ENCODE results near the gene SUPT20H. TPM values are rescaled to one million over a fixed set of nuclear protein-coding genes. Genes with fewer than 3 reads are reported as not detected.
A peak's percentile ranks its signal among the peaks of the same experiment; 100 is the strongest.

SUPT20H gene
- total RNA-seq (2014; rRNA removed; shearing (Covaris generic)) (67.5 and 68.7 TPM in 2 replicates), polyA plus RNA-seq (2016; fragmentation: Nextera tagmentation; extraction: Ambion mirVana) (90.2 and 98.2 TPM in 2 replicates)
- long read RNA-seq, partial matches to known transcripts = 2 of 20 reads
- long read RNA-seq, other reads (novel, unspliced or antisense) = 14 of 20 reads

DNA sequence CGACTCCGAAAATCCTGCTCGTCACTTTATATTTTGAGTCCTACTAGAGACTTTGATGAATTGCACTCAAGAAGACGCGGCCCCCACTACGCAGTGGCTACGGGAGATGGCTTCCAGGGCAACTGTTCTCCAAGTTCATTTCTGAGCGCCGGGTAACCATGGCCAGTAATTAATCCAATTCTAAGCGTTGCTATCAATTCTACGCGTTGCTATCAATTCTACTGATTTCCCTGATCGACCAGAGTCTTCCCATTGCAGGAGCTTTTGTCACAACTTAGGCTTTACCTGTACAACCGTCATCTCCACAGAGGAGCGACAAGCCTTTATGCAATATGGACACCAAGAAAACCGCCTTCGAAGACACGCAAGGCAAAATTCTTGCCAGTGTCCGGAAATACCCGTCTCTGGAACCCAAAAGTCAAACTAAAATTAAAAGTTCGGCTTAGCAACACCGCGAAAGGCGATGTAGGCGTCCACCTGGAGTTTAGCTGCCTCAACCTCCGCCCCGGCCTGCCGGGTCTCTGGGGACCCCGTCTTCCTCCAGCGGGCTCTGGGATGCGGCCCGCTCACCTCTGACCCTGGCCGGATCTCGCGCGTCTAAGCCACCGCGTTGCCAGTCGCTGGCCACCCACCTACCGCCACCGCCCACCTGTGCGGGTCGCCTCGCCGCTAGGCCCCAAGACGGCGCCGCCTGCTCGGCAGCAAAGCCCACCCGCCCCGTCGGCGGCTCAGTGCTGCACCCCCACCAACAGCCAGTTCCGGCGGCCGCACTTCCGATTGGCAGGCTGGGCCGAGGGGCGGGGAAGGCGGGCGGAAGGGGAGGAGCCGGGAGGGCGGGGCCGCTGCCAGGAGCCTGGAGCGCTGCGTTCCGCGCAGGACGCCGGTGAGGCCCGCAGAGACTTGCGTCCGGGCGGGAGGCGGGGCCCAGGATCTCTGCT lies at the start of gene SUPT20H:
Gene SUPT20H, minus strand, starts transcription at position 779 of the 938 bp plus-strand sequence. CDS start 8,198 bp downstream, outside the sequence.
- Histone ChIP-seq H3K27me3 (ENCODE audit: insufficient read depth) (no peaks in the 10 kb centered on the region), H3K27ac (ENCODE audit: low read depth) (peak within 1 kb of the TSS; percentile 84), H3K9me2 (ENCODE audit: insufficient read depth) (no peaks in the 10 kb centered on the region), H3K4me1 (ENCODE audit: insufficient read depth) (peaks cover 4% of the 10 kb centered on the region; the same call in 1 of the 2 replicates), H2AFZ (peak within 1 kb of the TSS; percentile 83), H3K4me2 (peak within 1 kb of the TSS; percentile 86), H3K79me2 (replicated peaks; ENCODE audit: insufficient read depth) (peaks cover 50% of the 10 kb centered on the region), H3K4me3 (peak within 1 kb of the TSS; percentile 95), H3F3A (replicated peaks; ENCODE audit: low read depth) (no peaks in the 10 kb centered on the region), H3K36me3 (ENCODE audit: insufficient read depth) (no peaks in the 10 kb centered on the region), H4K20me1 (replicated peaks; ENCODE audit: insufficient read depth) (0 out of 2 replicates have a peak, but pooled peaks cover 8% of the 10 kb centered on the region)
- ATAC-seq (peak; percentile 97), DNase-seq (ENCODE audit: low spot score) (peak; percentile 96)
- TF ChIP-seq NANOG (IDR thresholded peaks at IDR 0.05; ENCODE audit: borderline replicate concordance) = no peak
- TF ChIP-seq ZNF114 (CRISPR knock-in tag; IDR thresholded peaks at IDR 0.05) = no peak
- TF ChIP-seq, protein P1, sequence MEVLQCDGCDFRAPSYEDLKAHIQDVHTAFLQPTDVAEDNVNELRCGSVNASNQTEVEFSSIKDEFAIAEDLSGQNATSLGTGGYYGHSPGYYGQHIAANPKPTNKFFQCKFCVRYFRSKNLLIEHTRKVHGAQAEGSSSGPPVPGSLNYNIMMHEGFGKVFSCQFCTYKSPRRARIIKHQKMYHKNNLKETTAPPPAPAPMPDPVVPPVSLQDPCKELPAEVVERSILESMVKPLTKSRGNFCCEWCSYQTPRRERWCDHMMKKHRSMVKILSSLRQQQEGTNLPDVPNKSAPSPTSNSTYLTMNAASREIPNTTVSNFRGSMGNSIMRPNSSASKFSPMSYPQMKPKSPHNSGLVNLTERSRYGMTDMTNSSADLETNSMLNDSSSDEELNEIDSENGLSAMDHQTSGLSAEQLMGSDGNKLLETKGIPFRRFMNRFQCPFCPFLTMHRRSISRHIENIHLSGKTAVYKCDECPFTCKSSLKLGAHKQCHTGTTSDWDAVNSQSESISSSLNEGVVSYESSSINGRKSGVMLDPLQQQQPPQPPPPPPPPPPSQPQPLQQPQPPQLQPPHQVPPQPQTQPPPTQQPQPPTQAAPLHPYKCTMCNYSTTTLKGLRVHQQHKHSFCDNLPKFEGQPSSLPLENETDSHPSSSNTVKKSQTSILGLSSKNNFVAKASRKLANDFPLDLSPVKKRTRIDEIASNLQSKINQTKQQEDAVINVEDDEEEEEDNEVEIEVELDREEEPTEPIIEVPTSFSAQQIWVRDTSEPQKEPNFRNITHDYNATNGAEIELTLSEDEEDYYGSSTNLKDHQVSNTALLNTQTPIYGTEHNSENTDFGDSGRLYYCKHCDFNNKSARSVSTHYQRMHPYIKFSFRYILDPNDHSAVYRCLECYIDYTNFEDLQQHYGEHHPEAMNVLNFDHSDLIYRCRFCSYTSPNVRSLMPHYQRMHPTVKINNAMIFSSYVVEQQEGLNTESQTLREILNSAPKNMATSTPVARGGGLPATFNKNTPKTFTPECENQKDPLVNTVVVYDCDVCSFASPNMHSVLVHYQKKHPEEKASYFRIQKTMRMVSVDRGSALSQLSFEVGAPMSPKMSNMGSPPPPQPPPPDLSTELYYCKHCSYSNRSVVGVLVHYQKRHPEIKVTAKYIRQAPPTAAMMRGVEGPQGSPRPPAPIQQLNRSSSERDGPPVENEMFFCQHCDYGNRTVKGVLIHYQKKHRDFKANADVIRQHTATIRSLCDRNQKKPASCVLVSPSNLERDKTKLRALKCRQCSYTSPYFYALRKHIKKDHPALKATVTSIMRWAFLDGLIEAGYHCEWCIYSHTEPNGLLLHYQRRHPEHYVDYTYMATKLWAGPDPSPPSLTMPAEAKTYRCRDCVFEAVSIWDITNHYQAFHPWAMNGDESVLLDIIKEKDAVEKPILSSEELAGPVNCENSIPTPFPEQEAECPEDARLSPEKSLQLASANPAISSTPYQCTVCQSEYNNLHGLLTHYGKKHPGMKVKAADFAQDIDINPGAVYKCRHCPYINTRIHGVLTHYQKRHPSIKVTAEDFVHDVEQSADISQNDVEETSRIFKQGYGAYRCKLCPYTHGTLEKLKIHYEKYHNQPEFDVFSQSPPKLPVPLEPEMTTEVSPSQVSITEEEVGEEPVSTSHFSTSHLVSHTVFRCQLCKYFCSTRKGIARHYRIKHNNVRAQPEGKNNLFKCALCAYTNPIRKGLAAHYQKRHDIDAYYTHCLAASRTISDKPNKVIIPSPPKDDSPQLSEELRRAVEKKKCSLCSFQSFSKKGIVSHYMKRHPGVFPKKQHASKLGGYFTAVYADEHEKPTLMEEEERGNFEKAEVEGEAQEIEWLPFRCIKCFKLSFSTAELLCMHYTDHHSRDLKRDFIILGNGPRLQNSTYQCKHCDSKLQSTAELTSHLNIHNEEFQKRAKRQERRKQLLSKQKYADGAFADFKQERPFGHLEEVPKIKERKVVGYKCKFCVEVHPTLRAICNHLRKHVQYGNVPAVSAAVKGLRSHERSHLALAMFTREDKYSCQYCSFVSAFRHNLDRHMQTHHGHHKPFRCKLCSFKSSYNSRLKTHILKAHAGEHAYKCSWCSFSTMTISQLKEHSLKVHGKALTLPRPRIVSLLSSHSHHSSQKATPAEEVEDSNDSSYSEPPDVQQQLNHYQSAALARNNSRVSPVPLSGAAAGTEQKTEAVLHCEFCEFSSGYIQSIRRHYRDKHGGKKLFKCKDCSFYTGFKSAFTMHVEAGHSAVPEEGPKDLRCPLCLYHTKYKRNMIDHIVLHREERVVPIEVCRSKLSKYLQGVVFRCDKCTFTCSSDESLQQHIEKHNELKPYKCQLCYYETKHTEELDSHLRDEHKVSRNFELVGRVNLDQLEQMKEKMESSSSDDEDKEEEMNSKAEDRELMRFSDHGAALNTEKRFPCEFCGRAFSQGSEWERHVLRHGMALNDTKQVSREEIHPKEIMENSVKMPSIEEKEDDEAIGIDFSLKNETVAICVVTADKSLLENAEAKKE (CRISPR knock-in tag; IDR thresholded peaks at IDR 0.05) = no peak
- peak; percentile 27; the same call in 1 of the 2 replicates for TF ChIP-seq CREB1 (CRISPR knock-in tag; IDR thresholded peaks at IDR 0.05; ENCODE audit: low read depth)
- TF ChIP-seq ZNF331 (CRISPR knock-in tag; IDR thresholded peaks at IDR 0.05; ENCODE audit: low read depth) = no peak
- TF ChIP-seq, protein P2, sequence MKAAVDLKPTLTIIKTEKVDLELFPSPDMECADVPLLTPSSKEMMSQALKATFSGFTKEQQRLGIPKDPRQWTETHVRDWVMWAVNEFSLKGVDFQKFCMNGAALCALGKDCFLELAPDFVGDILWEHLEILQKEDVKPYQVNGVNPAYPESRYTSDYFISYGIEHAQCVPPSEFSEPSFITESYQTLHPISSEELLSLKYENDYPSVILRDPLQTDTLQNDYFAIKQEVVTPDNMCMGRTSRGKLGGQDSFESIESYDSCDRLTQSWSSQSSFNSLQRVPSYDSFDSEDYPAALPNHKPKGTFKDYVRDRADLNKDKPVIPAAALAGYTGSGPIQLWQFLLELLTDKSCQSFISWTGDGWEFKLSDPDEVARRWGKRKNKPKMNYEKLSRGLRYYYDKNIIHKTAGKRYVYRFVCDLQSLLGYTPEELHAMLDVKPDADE (IDR thresholded peaks at IDR 0.05) = peak; percentile 41; the same call in 1 of the 2 replicates
- TF ChIP-seq, protein P3, sequence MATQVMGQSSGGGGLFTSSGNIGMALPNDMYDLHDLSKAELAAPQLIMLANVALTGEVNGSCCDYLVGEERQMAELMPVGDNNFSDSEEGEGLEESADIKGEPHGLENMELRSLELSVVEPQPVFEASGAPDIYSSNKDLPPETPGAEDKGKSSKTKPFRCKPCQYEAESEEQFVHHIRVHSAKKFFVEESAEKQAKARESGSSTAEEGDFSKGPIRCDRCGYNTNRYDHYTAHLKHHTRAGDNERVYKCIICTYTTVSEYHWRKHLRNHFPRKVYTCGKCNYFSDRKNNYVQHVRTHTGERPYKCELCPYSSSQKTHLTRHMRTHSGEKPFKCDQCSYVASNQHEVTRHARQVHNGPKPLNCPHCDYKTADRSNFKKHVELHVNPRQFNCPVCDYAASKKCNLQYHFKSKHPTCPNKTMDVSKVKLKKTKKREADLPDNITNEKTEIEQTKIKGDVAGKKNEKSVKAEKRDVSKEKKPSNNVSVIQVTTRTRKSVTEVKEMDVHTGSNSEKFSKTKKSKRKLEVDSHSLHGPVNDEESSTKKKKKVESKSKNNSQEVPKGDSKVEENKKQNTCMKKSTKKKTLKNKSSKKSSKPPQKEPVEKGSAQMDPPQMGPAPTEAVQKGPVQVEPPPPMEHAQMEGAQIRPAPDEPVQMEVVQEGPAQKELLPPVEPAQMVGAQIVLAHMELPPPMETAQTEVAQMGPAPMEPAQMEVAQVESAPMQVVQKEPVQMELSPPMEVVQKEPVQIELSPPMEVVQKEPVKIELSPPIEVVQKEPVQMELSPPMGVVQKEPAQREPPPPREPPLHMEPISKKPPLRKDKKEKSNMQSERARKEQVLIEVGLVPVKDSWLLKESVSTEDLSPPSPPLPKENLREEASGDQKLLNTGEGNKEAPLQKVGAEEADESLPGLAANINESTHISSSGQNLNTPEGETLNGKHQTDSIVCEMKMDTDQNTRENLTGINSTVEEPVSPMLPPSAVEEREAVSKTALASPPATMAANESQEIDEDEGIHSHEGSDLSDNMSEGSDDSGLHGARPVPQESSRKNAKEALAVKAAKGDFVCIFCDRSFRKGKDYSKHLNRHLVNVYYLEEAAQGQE (IDR thresholded peaks at IDR 0.05; ENCODE audit: unreplicated experiment) = no peak
- peak; percentile 96 for TF ChIP-seq POLR2AphosphoS5 (IDR thresholded peaks at IDR 0.05; ENCODE audit: low read depth)
- Mint-ChIP-seq H3K4me1 (peaks cover 5% of the 10 kb centered on the region; the same call in 2 of the 3 replicates), H3K4me3 (peak within 1 kb of the TSS; percentile 92), H3K27ac (peak within 1 kb of the TSS; percentile 99), H3K27me3 (ENCODE audit: insufficient read depth, low read depth, poor library complexity) (no peaks in the 10 kb centered on the region), H3K36me3 (ENCODE audit: low read depth) (peaks cover 30% of the 10 kb centered on the region; the same call in 2 of the 3 replicates), H3K9me3 (peaks cover 6% of the 10 kb centered on the region; the same call in 2 of the 3 replicates)
